ENCODE data around the gene APOB.

DNA sequence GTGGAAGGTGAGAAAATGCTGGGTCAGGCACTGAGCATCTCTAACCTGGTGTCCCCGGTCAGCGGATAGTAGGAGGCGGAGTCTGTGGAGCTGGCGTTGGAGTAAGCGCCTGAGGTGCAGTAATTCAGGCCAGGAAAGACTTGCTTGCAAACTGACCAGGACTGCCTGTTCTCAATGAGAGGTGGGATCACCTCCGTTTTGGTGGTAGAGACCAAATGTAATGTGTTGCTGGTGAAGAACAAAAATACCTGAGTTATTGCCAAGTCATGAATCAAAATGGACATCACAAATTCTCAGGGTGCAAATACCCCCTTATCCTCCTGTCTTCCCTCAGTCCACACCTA lies 24.2 kb downstream of the APOB start:
- TF ChIP-seq CTCF (IDR thresholded peaks at IDR 0.05) (no peak), ZNF232 (CRISPR knock-in tag; IDR thresholded peaks at IDR 0.05) (no peak), SP1 (CRISPR knock-in tag; conservative IDR thresholded peaks at IDR 0.05) (no peak), NR1H2 (CRISPR knock-in tag; IDR thresholded peaks at IDR 0.05) (no peak), NR3C1 (CRISPR knock-in tag; conservative IDR thresholded peaks at IDR 0.05; ENCODE audit: low read depth) (no peak), MXD4 (CRISPR knock-in tag; IDR thresholded peaks at IDR 0.05; ENCODE audit: borderline replicate concordance) (no peak), JUN (CRISPR knock-in tag; IDR thresholded peaks at IDR 0.05) (no peak)
- TF ChIP-seq, protein P1, sequence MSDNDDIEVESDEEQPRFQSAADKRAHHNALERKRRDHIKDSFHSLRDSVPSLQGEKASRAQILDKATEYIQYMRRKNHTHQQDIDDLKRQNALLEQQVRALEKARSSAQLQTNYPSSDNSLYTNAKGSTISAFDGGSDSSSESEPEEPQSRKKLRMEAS (CRISPR knock-in tag; IDR thresholded peaks at IDR 0.05), result no peak
- TF ChIP-seq, protein P2, sequence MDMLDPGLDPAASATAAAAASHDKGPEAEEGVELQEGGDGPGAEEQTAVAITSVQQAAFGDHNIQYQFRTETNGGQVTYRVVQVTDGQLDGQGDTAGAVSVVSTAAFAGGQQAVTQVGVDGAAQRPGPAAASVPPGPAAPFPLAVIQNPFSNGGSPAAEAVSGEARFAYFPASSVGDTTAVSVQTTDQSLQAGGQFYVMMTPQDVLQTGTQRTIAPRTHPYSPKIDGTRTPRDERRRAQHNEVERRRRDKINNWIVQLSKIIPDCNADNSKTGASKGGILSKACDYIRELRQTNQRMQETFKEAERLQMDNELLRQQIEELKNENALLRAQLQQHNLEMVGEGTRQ (CRISPR knock-in tag; IDR thresholded peaks at IDR 0.05), result no peak
- TF ChIP-seq, protein P3, sequence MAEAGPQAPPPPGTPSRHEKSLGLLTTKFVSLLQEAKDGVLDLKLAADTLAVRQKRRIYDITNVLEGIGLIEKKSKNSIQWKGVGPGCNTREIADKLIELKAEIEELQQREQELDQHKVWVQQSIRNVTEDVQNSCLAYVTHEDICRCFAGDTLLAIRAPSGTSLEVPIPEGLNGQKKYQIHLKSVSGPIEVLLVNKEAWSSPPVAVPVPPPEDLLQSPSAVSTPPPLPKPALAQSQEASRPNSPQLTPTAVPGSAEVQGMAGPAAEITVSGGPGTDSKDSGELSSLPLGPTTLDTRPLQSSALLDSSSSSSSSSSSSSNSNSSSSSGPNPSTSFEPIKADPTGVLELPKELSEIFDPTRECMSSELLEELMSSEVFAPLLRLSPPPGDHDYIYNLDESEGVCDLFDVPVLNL (CRISPR knock-in tag; IDR thresholded peaks at IDR 0.05; ENCODE audit: borderline replicate concordance, low read depth), result no peak
